Ovary (tissue), 10 donors: ENCODE data around the gene DMRT2. TPM values are rescaled to one million over a fixed set of nuclear protein-coding genes. Genes with fewer than 3 reads are reported as not detected.

ENCODE experiments used
- DNase-seq, 5 donors: peaks; one replicate each; pipeline ENCODE4 v3.0.0-alpha.2; 2019 to 2020
- H3K27ac ChIP-seq, 2 donors: fragments of 200-600 bp; one replicate each; pipeline versions ENCODE4 v1.5.1 to v1.8.0; 2019 to 2022
- H3K27me3 ChIP-seq: fragments of 200-600 bp; one replicate; pipeline ENCODE4 v1.8.0; 2022
- H3K36me3 ChIP-seq: fragments of 200-600 bp; sonication (generic); one replicate; pipeline ENCODE4 v1.5.1; 2019
- H3K4me1 ChIP-seq: one replicate; pipeline ENCODE4 v1.8.1; 2013; ENCODE audit warnings: mild to moderate bottlenecking, moderate library complexity; ENCODE audit not compliant: insufficient read depth
- H3K4me3 ChIP-seq: fragments of 200-600 bp; sonication (generic); one replicate; pipeline ENCODE4 v1.5.1; 2017
- H3K9me3 ChIP-seq, 2 donors: fragments of 200-600 bp in 1 of 2; sonication (generic) in 1 of 2; one replicate each; pipeline versions ENCODE4 v1.5.1 to v1.8.1; 2013 to 2019; ENCODE audit warnings: mild to moderate bottlenecking in 1 of 2, moderate library complexity in 1 of 2
- CTCF ChIP-seq, 3 donors: fragments of 450-650 bp in 2 of 3; fragments of 200-600 bp in 1 of 3; IDR thresholded peaks; one replicate each; pipeline versions ENCODE4 v1.5.1 to v1.8.0; 2016 to 2022; ENCODE audit warnings: antibody characterized with exemption in 3 of 3, mild to moderate bottlenecking in 1 of 3
- EP300 ChIP-seq: sonication (generic); formaldehyde crosslinking; IDR thresholded peaks from one replicate; pipeline ENCODE4 v1.6.1; 2017; ENCODE audit warnings: antibody characterized with exemption
- POLR2A ChIP-seq: fragments of 450-650 bp; IDR thresholded peaks from one replicate; pipeline ENCODE4 v1.6.1; 2017; ENCODE audit warnings: antibody characterized with exemption, mild to moderate bottlenecking, moderate library complexity
- WGBS, 3 donors: extraction: QIAGEN DNeasy Blood & Tissue Kit in 1 of 3; methylation state at CpG; one replicate each; pipeline versions ENCODE4 v1.1.5 to v1.1.7; 2013 to 2017; 5-methylcytosine and 5-hydroxymethylcytosine counted together
- intact Hi-C, 4 donors: fragments of 100-400 bp; cut with DNase I; formaldehyde crosslinking; loops; one replicate each; pipeline versions ENCODE4 v1.11.0 to v1.15.1; 2022 to 2023
- long read RNA-seq, 3 donors: library from polyadenylated mRNA in 2 of 3; unstranded in 2 of 3; transcript quantifications; one replicate each; pipeline ENCODE4 v2.0.0 and lab custom pipeline, GENCODE V29; 2021 to 2026
- polyA plus RNA-seq, 2 donors: library from polyadenylated mRNA; stranded (reverse); fragments of 200-250 nt in 1 of 2; fragments of 350-450 nt in 1 of 2; fragmentation: Illumina TruSeq in 1 of 2; extraction: RNeasy Lipid Tissue Mini Kit (QIAGEN cat#74804) in 1 of 2; gene quantifications; one replicate each; pipeline ENCODE4 v1.2.3, GENCODE V29; 2013 to 2014
- total RNA-seq, 7 donors: library from RNA; depleted of rRNA in 2 of 7; stranded (reverse); fragments of >200 nt in 2 of 7; fragmentation: NEBNext Ultra II Directional in 3 of 7; extraction: Animal tissue kit (Norgen Biotek cat#: 25700) in 3 of 7; gene quantifications; one replicate each; pipeline versions ENCODE4 v1.1.0 to v1.2.4, GENCODE V29; 2016 to 2023
- donor health status: DM: no; HTN: no; CAD: no; lungs with moderate emphysema.
- donor health status: DM: no; HTN: no; CAD: no.
- donor health status: Bipolar disorder and iron deficiency.
- donor health status: DM: yes; HTN: yes; CAD: no.
- donor health status: DM: no; HTN: no; CAD: no.
- donor health status: DM: yes; HTN: yes; CAD: no.

Gene DMRT2
- total RNA-seq (under 1 TPM in 1 of 7 donors, not detected in 6; 0.17 TPM), polyA plus RNA-seq (under 1 TPM in 1 of 2 donors, not detected in 1; 0.10 TPM)
- long read RNA-seq, donor 1 = 0 reads
- long read RNA-seq, donor 2, partial matches to known transcripts = 0 of 1 reads
- long read RNA-seq, donor 2, other reads (novel, unspliced or antisense) = 0 of 1 reads
- long read RNA-seq, donor 3 = 0 reads

DNA sequence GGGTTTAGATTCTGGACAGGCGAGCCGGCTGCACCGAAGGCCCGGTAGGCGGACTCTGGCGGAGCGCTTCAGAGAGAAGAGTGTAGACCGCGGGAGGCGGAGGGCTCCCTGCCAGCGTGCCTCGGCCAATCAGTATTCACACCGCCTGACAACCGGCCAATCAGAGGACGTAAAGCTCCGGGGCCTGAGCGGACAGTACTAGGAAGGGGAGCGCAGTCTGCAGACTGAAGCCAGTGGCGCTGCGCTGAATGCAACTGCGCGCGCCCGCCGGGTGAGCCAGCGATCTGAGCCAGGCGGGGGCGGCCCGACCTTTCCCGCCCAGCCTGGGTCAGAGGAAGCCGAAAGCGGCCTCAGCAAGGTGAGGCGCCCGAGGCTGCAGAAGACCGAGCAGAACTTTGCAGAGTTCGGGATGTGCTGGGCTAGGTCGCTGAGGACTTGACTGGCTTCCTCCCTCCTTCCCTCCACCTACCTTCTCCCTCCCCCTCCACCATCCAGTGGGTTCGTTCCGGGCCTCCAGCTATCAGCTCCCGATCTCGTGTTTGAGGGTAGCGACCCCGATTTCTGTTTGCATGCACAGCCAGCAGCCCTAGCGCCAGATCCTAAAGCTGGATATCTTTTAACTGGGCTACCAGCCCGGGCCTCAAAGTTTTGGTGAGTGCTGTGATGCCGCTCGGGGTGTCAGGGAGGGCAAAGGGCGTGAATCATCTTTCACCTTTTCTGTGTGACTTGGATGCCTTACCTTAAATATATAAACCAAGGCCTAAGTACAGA is at the start of gene DMRT2:
DMRT2 (plus strand) TSS at position 233 of the 771 bp plus-strand sequence. CDS start 1,257 bp downstream, outside the sequence.
- Histone ChIP-seq H3K27ac (no peak within 1 kb of the TSS), H3K4me3 (no peak within 1 kb of the TSS), H3K36me3 (no peaks in the 10 kb centered on the region), H3K9me3 (no peaks in the 10 kb centered on the region), H3K27me3 (no peaks in the 10 kb centered on the region), H3K4me1 (peaks cover 5% of the 10 kb centered on the region)
- 4 to 7% (median 5%) methylated on average over 48 of the region's 48 CpGs for WGBS, 3 donors
- no peak for TF ChIP-seq EP300
- no peak for TF ChIP-seq CTCF (IDR thresholded peaks at IDR 0.05)
- no peak for TF ChIP-seq POLR2A
- intact Hi-C loops = no loop called here
- peak; percentile 36 to 79 (median 52) for DNase-seq

DNA sequence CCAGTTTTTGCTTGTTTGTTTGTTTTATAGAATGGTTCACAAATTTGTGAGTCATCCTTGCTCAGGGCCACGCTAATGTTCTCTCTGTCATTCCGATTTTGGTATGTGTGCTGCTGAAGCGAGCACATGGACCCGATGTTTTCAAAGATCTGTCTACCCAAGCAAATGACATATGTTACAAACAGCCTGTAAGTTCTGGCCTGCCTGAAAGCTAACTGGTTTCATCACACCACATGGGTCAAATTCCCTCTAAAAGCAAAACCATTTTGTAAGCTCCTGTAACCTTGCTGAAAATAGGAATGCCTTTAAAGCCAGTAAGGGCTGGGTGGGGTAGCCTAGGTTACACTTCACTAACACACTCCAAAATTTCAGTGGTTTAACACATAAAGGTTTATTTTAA is 48.3 kb upstream of the DMRT2 start:
- intact Hi-C loops = loop anchor here in 1 of 4 donors (10.0 kb wide), 1 partner anchor 617 kb away; no protein-coding TSS in a partner anchor
- H3K27me3 ChIP-seq = no peaks in the 10 kb centered on the region
- no peaks in the 10 kb centered on the region for H3K9me3 ChIP-seq
- H3K36me3 ChIP-seq = no peaks in the 10 kb centered on the region
- DNase-seq = no peak
- no peak overlapping the region for H3K27ac ChIP-seq
- WGBS, 3 donors = 74 to 81% (median 81%) methylated on average over 4 of the region's 4 CpGs
- no peaks in the 10 kb centered on the region for H3K4me1 ChIP-seq
- TF ChIP-seq EP300 (no peak), CTCF (IDR thresholded peaks at IDR 0.05) (no peak), POLR2A (no peak)
- no peak overlapping the region for H3K4me3 ChIP-seq

DNA sequence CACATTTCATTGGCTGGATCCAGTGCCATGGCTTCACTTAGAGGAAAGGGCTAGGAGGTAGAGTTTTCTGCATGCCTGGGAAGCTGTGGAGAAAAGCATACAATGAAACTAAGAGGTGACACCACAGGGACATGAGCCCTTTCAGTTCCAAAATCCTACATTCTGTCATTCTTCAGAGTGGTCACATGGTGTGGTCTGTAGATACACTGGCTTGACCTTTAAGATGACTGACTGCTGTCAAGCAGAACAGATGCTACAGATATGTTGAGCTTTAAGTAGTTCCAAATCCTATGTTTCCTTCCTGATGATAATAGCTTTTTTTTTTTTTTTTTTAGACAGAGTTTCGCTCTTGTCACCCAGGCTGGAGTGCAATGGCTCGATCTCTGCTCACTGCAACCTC is 47.5 kb upstream of the DMRT2 start:
- Histone ChIP-seq H3K36me3 (no peaks in the 10 kb centered on the region), H3K27ac (no peak overlapping the region), H3K9me3 (no peaks in the 10 kb centered on the region), H3K4me1 (no peaks in the 10 kb centered on the region), H3K27me3 (no peaks in the 10 kb centered on the region), H3K4me3 (no peak overlapping the region)
- DNase-seq = no peak
- 90 to 95% (median 91%) methylated on average over 2 of the region's 2 CpGs for WGBS, 3 donors
- intact Hi-C loops = loop anchor here in 1 of 4 donors (10.0 kb wide), 1 partner anchor 618 kb away; no protein-coding TSS in a partner anchor
- TF ChIP-seq POLR2A (no peak), CTCF (IDR thresholded peaks at IDR 0.05) (no peak), EP300 (no peak)

GRCh38 chr9:1005043-1005667 is 45.0 kb upstream of the DMRT2 start:
- Histone ChIP-seq H3K27ac (no peak overlapping the region), H3K36me3 (no peaks in the 10 kb centered on the region), H3K4me1 (no peaks in the 10 kb centered on the region), H3K4me3 (no peak overlapping the region), H3K9me3 (no peaks in the 10 kb centered on the region), H3K27me3 (no peaks in the 10 kb centered on the region)
- intact Hi-C loops = loop anchor here in 1 of 4 donors (10.0 kb wide), 1 partner anchor 620 kb away; no protein-coding TSS in a partner anchor
- no peak for DNase-seq
- 41 to 48% (median 46%) methylated on average over 10 of the region's 10 CpGs for WGBS, 3 donors
- TF ChIP-seq EP300 = no peak
- no peak for TF ChIP-seq CTCF (IDR thresholded peaks at IDR 0.05)
- no peak for TF ChIP-seq POLR2A
